IPS-20b (cell line): Measurements from ENCODE around the gene SRD5A1.

Experiments used
- H3K27ac ChIP-seq: one replicate; pipeline ENCODE4 v1.5.1; 2013; ENCODE audit warnings: low read length
- H3K27me3 ChIP-seq: 2 replicates; pipeline ENCODE4 v1.6.1; 2013; ENCODE audit warnings: mild to moderate bottlenecking, low read length, inconsistent platforms; ENCODE audit not compliant: insufficient read depth
- H3K36me3 ChIP-seq: 2 replicates; pipeline ENCODE4 v1.6.1; 2013; ENCODE audit warnings: low read depth, mild to moderate bottlenecking, inconsistent platforms, low read length, moderate library complexity; ENCODE audit not compliant: insufficient read depth
- H3K4me1 ChIP-seq: 2 replicates; pipeline ENCODE4 v1.6.1; 2013; ENCODE audit warnings: mild to moderate bottlenecking, control low read depth, inconsistent platforms, low read length, moderate library complexity; ENCODE audit not compliant: insufficient read depth
- H3K4me3 ChIP-seq: 2 replicates; pipeline ENCODE4 v1.5.1; 2013; ENCODE audit warnings: mild to moderate bottlenecking, low read length, inconsistent platforms
- H3K9ac ChIP-seq: 2 replicates; pipeline ENCODE4 v1.6.1; 2013; ENCODE audit warnings: low read depth, mild to moderate bottlenecking, inconsistent platforms, low read length, moderate library complexity
- H3K9me3 ChIP-seq: 2 replicates; pipeline ENCODE4 v1.6.1; 2013; ENCODE audit warnings: mild to moderate bottlenecking, low read depth, low read length, inconsistent platforms; ENCODE audit not compliant: insufficient read depth

SRD5A1 gene, protein sequence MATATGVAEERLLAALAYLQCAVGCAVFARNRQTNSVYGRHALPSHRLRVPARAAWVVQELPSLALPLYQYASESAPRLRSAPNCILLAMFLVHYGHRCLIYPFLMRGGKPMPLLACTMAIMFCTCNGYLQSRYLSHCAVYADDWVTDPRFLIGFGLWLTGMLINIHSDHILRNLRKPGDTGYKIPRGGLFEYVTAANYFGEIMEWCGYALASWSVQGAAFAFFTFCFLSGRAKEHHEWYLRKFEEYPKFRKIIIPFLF

DNA sequence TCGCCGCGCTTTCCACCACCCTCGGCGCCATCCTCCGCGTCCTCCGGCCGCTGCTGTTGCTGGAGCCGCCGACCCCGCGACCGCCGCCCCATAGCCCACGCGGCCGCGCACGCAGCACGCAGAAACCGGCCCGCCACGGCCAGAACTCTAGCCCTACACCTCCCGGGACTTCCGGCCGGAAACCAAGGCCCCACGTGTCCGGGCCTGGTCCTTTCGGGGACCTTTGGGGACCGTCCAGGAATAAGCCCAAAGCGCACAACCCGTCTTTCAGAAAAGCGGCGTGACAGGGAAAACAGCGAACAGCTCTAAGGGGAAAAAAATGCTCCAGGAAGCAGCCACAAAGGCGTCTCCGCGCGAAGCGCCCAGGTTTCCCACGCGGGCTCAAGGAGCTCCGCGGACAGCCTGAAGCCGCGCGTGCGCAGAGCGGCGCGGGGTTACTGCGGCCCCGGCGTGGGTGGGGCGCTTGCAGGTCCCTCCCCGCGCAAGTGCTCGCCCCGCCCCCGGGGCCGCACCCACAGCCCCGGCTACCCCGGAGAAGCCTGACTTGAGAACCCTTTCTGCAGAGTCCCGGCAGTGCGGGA is at the start of gene SRD5A1, which contains the start of gene NSUN2:
Gene SRD5A1, plus strand, starts transcription at position 553 of the 581 bp plus-strand sequence. CDS start 137 bp downstream, outside the sequence.
Gene NSUN2, minus strand, starts transcription at position 157 of the 581 bp plus-strand sequence. Its CDS starts 65 bp downstream, at position 92.
- Histone ChIP-seq H3K4me1 (peaks cover 8% of the 10 kb centered on the region), H3K9me3 (no peaks in the 10 kb centered on the region), H3K9ac (peak within 1 kb of the TSS; percentile 91), H3K27me3 (no peaks in the 10 kb centered on the region), H3K36me3 (peaks cover 38% of the 10 kb centered on the region), H3K27ac (peak within 1 kb of the TSS; percentile 64), H3K4me3 (peak within 1 kb of the TSS; percentile 91)

DNA sequence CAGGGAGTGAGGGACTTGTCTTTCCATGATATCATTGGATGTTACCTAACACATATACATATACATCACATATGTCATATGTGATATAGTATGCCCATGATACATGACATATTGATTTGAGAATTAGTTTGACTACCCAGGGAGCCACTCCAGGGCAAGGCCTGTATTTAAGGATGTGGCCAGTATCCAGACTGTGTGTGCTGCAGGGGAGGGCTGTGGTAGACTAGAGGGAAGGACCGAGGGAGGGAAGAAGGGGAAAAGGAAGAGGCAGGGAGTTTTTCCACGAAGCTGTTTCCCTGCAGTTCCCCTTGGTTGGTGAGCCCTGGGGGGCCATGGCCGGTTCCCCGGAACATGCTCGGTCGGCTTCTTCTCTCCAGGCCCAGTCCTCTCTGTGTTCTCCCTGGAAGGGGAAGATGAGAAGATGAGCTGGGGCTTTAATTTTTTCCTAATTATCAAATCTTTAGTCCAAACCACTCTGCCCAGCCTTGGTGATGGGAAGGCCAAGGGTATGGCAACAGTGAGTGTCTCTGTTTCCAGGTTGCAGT is 49.1 kb upstream of the SRD5A1 start:
- Histone ChIP-seq H3K9me3 (no peaks in the 10 kb centered on the region), H3K27ac (no peak overlapping the region), H3K36me3 (no peaks in the 10 kb centered on the region), H3K4me1 (no peaks in the 10 kb centered on the region), H3K4me3 (no peak overlapping the region), H3K9ac (no peak overlapping the region), H3K27me3 (peaks cover 62% of the 10 kb centered on the region)

DNA sequence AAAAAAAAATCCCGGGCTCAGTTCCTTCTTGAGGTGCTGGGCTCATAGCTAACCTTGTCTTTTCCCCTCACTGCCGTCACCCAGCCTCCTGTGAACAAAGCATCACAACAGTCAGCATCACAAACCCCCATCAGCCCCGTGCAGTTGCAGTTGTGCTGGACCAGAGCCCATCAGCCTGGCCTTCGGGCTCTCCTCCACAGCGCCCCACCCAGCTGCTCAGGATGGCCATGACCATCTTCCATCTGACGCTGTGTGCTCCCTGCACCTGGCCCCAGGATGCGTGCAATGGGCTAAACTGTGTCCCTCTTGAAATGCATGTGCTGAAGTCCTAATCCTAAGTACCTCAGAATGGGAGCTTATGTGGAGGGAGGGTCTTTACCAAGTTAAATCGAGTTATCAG is 48.5 kb upstream of the SRD5A1 start:
- Histone ChIP-seq H3K4me3 (no peak overlapping the region), H3K9me3 (no peaks in the 10 kb centered on the region), H3K27me3 (peaks cover 58% of the 10 kb centered on the region), H3K4me1 (no peaks in the 10 kb centered on the region), H3K36me3 (no peaks in the 10 kb centered on the region), H3K27ac (no peak overlapping the region), H3K9ac (no peak overlapping the region)

DNA sequence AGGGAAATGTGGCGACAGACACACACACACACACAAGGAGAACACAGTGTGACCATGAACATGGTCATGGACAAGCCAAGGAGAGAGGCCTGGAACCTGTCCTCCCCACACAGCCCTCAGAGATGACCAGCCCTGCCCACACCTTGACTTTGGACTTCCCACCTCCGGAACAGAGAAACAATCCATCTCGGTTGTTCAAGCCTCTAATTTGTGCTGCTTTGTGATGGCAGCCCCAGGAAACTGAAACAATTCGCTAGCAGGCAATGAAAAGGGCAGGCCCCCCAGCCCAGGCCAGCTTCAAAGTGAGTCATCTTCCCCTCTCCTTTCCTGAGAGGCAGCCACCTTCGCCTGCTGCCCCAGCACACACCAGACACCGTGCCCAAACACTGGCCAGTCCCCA is 48.1 kb upstream of the SRD5A1 start:
- Histone ChIP-seq H3K9me3 (no peaks in the 10 kb centered on the region), H3K4me3 (no peak overlapping the region), H3K36me3 (no peaks in the 10 kb centered on the region), H3K4me1 (no peaks in the 10 kb centered on the region), H3K27ac (no peak overlapping the region), H3K27me3 (peaks cover 58% of the 10 kb centered on the region), H3K9ac (no peak overlapping the region)

DNA sequence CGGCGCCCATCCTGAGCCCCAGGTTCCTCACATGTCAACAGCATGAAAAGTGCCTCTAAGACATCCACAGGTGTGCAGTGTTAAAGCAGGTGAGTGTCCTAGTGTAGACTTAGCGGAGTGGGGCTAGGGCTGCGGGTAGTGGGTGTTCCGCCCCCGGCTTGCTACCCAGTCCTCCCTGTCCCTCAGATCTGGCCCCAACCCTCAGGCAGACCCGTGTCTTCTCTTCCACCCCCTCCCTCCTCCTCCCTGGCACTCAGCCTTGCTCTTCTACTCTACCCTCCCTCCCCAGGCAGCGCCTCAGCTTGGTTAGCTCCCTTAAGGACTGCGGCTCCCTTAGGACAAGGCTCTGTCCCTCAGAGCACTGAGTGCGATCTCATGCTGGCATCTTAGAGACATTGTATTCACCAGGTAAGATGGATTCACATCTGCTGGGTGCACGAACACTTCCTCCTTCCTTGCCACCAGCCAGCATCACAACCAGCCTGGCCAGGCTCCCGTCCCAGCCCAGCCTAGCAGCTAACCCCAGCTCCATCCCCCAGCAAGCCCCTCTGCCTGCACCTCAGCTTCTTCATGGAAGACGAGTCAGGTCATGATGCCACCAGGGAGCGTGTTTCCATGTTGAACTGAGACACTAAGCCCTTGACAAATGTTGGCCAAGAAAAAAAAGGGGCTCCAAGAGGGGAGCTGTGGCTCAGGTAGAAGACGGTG is 47.1 kb upstream of the SRD5A1 start:
- Histone ChIP-seq H3K27me3 (peaks cover 58% of the 10 kb centered on the region), H3K4me1 (no peaks in the 10 kb centered on the region), H3K9ac (no peak overlapping the region), H3K4me3 (no peak overlapping the region), H3K36me3 (no peaks in the 10 kb centered on the region), H3K27ac (no peak overlapping the region), H3K9me3 (no peaks in the 10 kb centered on the region)

DNA sequence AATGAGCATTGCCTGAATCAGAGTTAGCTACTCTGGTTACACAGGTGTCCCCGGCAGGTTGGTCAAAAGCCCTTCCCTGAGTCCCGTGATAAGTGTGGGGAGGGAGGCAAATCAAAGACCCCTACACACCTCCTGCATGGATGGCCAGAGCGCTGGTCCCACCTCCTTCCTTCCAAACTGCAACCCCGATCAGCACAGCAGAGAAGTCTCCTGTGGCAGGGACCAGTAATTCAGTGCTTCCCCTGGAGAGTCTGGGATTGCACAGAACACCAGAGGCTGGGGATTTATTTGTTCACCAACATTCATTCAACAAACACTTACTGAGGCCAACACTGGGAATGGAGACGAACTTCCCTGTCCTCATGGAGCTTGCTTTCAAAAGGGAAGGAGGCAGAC is 46.6 kb upstream of the SRD5A1 start:
- Histone ChIP-seq H3K9me3 (no peaks in the 10 kb centered on the region), H3K36me3 (no peaks in the 10 kb centered on the region), H3K9ac (no peak overlapping the region), H3K27me3 (peaks cover 55% of the 10 kb centered on the region), H3K4me1 (no peaks in the 10 kb centered on the region), H3K4me3 (no peak overlapping the region), H3K27ac (no peak overlapping the region)

DNA sequence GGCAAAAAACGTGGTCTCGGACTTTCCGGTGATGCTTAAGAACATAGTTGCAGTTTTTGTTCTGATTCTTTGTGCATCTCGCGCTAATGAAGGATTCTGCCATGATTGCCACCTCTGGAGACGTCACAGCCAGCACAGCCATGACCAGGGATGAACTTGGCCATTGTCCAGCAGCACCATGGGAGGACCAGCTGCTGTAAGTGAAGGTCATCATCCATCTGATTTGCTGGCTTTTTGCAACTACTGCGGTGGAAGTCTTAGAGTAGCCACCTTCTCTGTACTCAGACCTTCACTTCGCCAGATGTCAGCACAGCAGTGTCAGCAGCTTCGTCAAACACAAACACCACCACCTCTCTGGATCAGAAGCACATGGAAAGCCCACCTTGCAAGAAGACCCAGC is 46.1 kb upstream of the SRD5A1 start:
- Histone ChIP-seq H3K4me1 (no peaks in the 10 kb centered on the region), H3K27me3 (peaks cover 50% of the 10 kb centered on the region), H3K36me3 (no peaks in the 10 kb centered on the region), H3K4me3 (no peak overlapping the region), H3K9me3 (no peaks in the 10 kb centered on the region), H3K9ac (no peak overlapping the region), H3K27ac (no peak overlapping the region)

DNA sequence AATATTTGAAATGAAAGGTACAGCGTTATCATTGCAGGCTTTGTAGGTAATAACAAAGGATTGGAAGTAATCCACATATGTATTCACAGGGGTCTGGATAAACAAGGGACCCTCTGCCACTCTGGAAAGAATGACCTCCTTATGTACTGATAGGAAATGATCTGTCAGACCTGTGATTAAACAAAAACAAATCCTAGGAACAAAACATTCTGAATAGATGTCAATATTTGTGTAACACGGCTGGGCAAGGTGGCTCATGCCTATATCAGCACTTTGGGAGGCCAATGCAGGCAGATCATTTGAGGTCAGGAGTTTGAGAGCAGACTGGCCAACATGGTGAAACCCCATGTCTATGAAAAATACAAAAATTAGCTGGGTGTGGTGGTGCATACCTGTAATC is 42.7 kb upstream of the SRD5A1 start:
- Histone ChIP-seq H3K36me3 (no peaks in the 10 kb centered on the region), H3K27me3 (peaks cover 17% of the 10 kb centered on the region), H3K4me3 (no peak overlapping the region), H3K27ac (no peak overlapping the region), H3K9me3 (no peaks in the 10 kb centered on the region; the same call in 1 of the 2 replicates), H3K4me1 (no peaks in the 10 kb centered on the region), H3K9ac (no peak overlapping the region)

DNA sequence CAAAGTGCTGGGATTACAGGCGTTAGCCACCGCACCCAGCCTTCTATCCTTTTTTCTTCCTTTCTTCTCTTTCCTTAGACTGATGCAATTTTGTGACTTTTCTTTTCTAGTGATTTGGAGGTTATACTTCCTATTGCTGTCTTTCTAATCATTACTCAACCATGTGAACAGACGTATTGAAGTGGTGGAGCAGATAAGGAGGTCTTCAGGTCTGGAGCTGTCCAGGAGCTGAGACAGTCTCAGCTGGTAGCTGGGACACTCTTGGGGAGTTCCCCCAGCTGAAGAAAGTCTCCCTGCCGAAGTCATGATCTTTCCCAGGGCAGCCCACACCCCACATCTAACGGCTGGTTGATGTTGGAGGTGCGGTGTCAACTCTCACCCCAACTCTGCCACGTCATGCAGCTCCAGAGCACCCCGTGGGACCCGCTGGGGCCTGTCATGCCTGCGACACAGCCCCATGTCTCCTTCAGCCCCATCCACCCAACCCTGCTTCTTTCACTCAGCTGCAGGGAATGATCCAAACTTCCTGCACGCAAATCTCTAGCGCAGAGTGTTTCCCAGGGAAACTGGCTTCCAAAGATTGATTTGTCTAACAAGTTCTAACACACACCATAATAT is 41.5 kb upstream of the SRD5A1 start:
- Histone ChIP-seq H3K9ac (no peak overlapping the region), H3K4me1 (no peaks in the 10 kb centered on the region)

DNA sequence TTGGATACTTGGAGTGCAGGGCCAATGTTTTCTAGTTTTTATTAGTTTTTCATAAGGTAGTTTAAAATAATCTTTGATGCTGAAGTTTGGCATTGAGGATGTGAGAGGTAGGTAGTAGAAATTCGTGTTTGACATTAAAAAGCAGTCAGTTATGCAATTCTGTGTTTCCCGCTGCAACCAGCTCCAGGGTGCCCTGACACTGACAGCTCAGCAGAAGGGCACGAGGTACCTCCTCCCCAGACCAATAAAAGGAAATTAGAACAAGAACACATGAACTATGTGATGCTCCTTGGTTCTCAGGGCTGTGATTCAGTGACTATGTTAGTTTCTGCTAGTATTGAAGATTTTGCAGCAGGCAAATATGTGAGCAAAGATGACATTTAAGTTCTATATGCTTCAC is 40.6 kb upstream of the SRD5A1 start:
- peaks cover 14% of the 10 kb centered on the region for H3K36me3 ChIP-seq
- H3K9me3 ChIP-seq, result no peaks in the 10 kb centered on the region; the same call in 1 of the 2 replicates

More for the DNA sequence above, 41.5 kb upstream of the SRD5A1 start:
- Histone ChIP-seq H3K27me3 (peaks cover 5% of the 10 kb centered on the region; the same call in 1 of the 2 replicates), H3K9me3 (no peaks in the 10 kb centered on the region; the same call in 1 of the 2 replicates), H3K27ac (no peak overlapping the region), H3K4me3 (no peak overlapping the region), H3K36me3 (peaks cover 6% of the 10 kb centered on the region)

More for the DNA sequence above, 40.6 kb upstream of the SRD5A1 start:
- Histone ChIP-seq H3K4me3 (no peak overlapping the region), H3K9ac (no peak overlapping the region), H3K4me1 (no peaks in the 10 kb centered on the region), H3K27me3 (no peaks in the 10 kb centered on the region), H3K27ac (no peak overlapping the region)
